Hematopoietic multipotent progenitor cell treated with erythropoietin and hydrocortisone succinate and interleukin-3 and kit ligand, for 17 days (in vitro differentiated cells): ENCODE results near the gene GAPDHS.

ENCODE experiments used
- DNase-seq: peaks from one replicate; pipeline ENCODE4 v3.0.0-alpha.2; 2015; ENCODE audit warnings: low spot score

GAPDHS gene

DNA sequence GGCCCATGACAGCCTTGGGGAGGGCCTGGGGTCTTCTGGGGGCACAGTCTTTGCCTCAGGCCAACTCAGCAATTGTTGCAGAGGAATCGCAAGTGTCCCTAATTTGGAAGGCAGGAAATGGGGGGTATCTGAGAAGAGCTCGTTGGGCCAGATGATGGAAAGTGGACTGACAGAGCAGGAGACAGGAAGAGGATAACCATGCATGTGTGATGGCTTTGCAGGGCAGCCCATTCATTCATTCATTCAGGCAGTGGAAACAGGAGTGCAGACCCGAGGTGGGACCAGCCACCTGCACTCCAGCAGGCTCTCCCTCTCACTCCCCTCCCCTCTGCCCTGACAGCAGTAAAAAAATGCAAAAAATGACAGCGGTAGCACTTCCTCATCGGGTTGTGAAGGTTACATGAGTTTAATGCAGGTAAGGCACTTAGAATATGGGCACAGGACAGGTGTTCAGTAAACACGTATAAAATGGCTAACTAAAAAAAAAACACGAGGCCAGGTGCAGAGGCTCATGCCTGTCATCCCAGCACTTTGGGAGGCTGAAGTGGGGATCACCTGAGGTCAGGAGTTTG is 7.2 kb downstream of the GAPDHS start:
- no peak for DNase-seq

DNA sequence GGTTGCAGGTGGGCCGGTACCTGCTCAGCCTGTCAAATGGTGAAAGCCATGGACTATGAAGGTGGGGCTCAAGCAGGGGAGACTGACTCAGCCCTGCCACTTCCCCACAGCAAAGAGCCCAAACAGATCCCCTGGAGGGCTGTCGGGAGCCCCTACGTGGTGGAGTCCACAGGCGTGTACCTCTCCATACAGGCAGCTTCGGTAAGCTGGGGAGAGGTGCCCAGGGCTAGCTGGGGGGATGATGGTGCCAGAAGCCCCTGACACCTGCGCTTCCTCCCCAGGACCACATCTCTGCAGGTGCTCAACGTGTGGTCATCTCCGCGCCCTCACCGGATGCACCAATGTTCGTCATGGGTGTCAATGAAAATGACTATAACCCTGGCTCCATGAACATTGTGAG is 9.0 kb downstream of the GAPDHS start:
- no peak for DNase-seq

- DNase-seq: no peak
Observed at GRCh38 chr19:35543280-35544109, 10.2 kb downstream of the GAPDHS start.

GRCh38 chr19:35544110-35544802 is 11.0 kb downstream of the GAPDHS start:
- DNase-seq: no peak

GRCh38 chr19:35545001-35545854 is 12.0 kb downstream of the GAPDHS start, which contains the start of gene TMEM147:
TSS of gene TMEM147 (plus strand) at chr19:35545626. CDS start at chr19:35545740, 114 bp downstream.
- DNase-seq: peak; percentile 74

GRCh38 chr19:35545855-35546381 is 12.7 kb downstream of the GAPDHS start:
- peak; percentile 13 for DNase-seq

- DNase-seq: no peak
Observed at GRCh38 chr19:35546532-35546931, 13.3 kb downstream of the GAPDHS start.

DNA sequence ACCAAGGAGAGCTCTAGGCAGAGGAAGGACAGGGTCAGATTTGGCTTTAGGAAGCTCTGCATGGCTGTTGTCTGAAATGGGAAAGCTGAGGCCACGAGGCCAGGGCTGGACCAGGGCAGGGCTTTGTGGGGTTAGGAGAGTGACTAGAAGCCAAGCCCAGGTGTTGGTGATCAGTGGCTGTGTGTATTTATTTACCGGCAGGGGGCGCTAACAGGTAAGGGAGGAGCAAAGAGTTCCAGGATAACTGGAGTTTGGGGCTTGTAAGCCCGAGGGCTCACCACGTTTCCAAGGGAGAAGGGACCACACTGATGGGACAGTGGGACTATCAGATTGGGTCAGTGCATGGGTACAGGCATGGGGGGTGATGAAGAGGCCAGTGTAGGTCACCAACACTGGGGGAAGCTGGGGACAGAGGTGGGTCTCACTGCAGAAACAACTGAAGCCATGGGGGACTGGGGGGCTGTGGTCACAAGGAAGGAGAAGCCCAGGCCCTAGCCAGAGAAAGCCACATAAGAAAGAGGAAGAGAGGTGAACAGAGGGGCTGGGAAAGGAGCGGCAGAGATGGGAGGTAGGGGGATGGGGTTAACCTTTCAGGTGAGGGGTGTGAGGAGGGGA is 16.0 kb downstream of the GAPDHS start:
- DNase-seq: peak; percentile 87

- DNase-seq: no peak
Observed at GRCh38 chr19:35549879-35550523, 16.7 kb downstream of the GAPDHS start.

GRCh38 chr19:35551091-35551810 is 18.0 kb downstream of the GAPDHS start:
- no peak for DNase-seq

GRCh38 chr19:35552534-35553384 is 19.5 kb downstream of the GAPDHS start:
- DNase-seq: no peak

GRCh38 chr19:35553385-35554000 is 20.2 kb downstream of the GAPDHS start:
- DNase-seq: no peak

DNA sequence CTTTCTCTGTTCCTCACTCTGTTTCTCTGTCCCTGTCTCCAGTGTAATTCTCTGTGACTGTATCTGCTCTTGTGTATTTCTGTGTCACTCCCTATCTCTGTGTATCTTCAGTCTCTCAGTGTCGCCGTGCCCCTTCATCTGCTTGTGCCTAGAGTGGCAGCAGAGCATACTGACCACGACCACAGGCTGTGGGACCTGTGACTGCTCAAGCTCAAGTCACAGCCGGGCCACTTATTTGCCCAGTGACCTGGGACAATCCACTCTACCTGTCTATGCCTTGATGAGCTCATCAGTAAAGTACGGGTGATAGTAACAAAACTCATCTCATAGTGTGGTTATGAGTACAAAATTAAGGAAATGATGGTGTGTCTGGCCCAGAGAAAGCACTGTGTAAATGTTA is 20.8 kb downstream of the GAPDHS start:
- no peak for DNase-seq

DNA sequence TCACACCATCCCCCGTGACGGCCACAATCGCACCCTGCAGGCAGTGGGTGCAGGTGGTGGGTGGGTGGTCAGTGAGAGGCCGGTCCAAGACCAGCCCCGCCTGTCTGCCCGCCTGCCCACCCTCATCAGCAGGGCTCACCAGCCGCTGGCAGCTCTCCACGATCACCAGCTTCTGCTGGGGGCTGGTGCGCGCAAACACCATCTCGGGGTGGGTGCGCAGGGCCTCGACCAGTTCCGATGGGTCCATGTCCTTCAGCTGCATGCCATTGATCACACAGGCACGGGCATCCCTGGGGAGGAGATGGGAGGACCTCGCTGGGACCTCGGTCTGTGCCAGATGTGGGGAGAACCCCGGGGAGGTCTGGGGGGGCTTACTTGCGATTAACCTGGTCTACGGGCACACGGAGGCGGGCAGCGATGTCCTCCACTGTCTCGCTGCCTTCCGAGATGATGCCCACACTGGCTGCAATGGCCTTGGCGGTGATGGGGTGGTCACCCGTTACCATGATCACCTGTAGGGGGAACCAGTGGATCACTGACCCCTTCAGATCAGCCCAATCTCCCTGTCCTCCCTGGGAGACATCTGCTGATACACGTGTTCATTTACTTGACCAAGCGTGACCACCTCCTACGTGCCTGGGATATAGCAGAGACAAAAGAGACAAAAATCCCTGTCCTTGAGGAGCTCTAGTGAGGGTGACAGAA is 22.2 kb downstream of the GAPDHS start:
- no peak for DNase-seq

GRCh38 chr19:35556025-35556590 is 22.9 kb downstream of the GAPDHS start:
- DNase-seq: no peak

GRCh38 chr19:35556846-35557538 is 23.7 kb downstream of the GAPDHS start:
- no peak for DNase-seq
